Astrocyte of the hippocampus (primary cell): ENCODE measurements around the gene RUNX1.

Source experiments
- DNase-seq: peaks from one replicate; pipeline ENCODE4 v3.0.0; 2011; ENCODE audit warnings: low read depth, low spot score

Gene RUNX1

DNA sequence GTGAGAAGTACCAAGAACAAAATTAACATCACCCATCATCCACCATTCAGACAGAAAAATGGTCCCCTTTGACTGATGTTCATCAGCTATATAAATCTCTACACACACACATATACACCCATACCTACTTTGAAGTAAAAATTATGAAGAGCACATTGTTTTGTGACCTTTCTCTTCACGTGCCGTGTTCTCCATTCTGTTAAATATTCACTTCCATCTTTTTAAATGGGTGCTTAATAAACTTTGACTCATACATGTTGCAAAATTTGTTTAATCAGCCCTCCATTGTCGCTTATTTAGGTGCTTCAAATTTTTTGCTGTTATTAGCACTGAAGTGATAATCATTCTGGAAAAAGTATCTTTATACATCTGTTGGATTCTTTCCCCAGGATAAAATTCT lies 300.2 kb downstream of the RUNX1 start:
- no peak for DNase-seq

DNA sequence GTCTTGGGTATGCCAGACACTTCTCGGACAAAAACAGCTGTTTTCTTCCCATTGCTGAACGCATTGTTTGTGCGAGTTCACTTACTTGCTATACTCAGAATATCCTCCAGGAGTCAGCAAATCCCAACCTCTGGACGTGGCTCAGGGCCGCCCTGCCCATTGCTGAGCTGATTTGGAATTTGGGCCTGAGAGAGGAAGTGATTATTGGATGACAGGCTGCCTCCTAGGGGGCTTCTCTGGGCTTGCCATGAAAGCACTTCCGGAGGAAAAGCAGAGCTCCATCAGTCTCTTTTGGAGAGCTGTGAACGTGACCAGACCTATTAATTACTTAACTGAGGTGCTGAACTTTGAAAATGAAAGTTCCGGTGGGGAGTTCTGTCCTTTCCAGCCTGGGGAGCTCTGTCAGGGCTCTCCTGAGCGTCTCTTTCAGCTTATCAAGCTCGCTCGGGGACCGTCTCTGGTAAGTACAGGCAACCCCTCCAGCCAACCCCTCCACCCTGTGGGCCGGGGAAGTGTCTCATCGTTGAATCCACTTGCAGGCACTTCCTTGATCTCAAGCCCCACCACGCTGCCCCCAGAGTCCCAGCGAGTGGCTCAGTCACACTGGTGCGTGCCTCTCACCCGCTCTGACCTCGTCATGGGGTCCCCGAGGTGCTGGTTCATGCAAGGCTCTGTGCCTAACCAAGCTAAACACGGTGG lies 303.4 kb downstream of the RUNX1 start:
- peak; percentile 92 for DNase-seq

GRCh38 chr21:34744801-34745200 lies 304.3 kb downstream of the RUNX1 start:
- no peak for DNase-seq

DNA sequence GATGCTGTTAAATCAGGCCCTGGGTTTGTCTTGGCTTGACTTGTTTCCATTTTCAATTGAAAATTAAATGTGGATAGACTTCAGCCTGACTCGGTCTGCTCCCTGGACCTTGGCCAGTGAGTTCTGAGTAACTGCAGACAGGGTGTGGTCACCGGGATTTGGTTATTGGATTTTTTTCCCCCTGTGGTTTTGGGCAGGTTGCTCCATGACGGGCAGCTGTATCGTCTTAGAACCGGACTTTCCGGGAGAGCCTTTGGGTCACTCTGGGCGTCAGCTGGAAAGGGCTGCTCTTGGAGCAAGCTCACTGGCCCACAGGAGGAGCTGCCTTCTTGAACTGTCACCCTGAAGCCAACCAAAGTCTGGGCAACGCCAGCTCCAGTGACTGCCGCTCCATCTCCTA lies 305.3 kb downstream of the RUNX1 start:
- DNase-seq, result peak; percentile 73

- DNase-seq, result no peak
Observed at GRCh38 chr21:34743285-34743684, 305.8 kb downstream of the RUNX1 start.

DNA sequence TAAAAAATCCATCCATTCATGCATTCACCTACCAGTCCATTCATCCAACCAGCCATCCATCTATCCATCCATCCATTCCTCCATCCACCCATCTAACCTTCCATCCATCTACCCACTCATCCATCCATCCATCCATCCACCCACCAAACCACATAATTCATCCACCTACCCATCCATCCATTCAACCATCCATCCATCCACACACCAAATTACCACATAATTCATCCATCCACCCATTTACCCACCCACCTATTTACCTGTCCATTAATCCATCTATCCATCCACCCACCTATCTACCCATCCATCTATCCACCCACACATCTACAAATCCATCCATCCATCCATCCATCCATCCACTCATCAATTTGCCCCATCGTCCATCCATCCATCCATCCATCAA lies 308.9 kb downstream of the RUNX1 start:
- DNase-seq, result no peak
